OCI-LY3 (cell line): Measurements from ENCODE around the gene USB1.

ENCODE experiments used
- CTCF ChIP-seq: fragments of 200-600, 300-600 bp; sonication (generic); IDR thresholded peaks from 2 replicates; pipeline ENCODE4 v1.5.1; 2014; ENCODE audit warnings: antibody characterized with exemption, low read length, low read depth
- EZH2phosphoT487 ChIP-seq: fragments of 200-600 bp; shearing (Covaris generic); IDR thresholded peaks from 2 replicates; pipeline ENCODE4 v1.6.1; 2018; ENCODE audit warnings: antibody characterized with exemption, mixed run types, low read depth

GRCh38 chr16:58000706-58001676, at the start of gene USB1:
- TF ChIP-seq CTCF (peak; percentile 53), EZH2phosphoT487 (no peak)
